HG02678 (cell line): ENCODE results near the gene ANKRD34A.
A peak's percentile ranks its signal among the peaks of the same experiment; 100 is the strongest.

ENCODE experiments used
- ATAC-seq: cut with Tn5 transposase; IDR thresholded peaks from one replicate; pipeline ENCODE4 v1.9.1; 2021; ENCODE audit warnings: mild to moderate bottlenecking, moderate library complexity; ENCODE audit not compliant: unreplicated experiment

ANKRD34A gene

DNA sequence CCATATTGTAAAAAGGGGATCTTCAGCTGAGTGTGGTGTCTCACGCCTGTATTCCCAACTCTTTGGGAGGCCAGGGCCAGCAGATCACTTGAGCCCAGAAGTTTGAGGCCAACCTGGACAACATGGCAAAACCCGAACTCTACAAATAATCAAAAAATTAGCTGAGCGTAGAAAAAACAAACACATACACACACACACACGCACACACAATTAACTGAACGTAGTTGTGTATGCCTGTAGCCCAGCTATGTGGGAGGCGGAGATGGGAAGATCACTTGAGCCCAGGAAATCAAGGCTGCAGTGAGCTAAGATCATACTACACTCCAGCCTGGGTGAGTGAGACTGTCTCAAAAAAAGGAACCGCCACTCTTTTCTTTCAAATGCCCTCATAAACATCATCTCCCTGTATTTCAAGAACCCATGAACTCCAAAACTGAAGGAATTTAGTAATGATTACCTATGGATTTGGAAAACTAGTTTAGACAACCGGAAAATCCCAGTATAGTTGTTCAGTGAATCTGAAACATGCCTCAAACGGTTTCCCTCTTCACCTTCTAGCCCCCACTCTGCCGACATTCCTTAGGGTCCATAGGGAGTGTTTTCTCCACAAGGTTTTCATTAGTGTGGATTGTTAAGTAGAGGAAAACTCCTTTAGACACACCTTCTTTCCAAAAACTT is 27.5 kb upstream of the ANKRD34A start:
- ATAC-seq: no peak

DNA sequence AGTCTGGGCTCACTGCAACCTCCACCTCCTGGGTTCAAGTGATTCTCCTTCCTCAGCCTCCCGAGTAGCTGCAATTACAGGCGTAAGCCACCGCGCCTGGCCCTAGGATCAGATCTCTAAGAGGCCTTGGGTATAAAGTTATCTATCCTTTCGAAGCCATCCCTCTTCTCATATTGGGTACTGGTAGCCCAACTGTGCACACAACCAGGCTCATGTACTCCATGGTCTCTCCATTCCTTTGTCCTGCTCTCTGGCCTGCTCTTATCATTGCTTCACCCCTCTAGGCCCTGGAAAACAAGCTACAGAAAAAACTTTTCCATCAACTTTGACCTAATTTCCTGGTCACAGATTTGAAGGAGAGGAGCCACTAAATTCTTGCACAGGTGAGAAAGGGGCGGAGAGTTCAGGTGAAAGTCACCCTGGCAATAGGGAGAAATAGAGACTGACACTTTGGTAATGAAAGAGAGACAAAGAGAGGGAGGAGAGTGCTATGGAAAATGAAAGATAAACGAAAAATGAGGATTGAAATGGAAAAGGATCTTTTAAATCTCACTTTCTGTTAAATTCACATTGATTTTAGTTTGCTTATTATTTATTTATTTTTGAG is 26.0 kb upstream of the ANKRD34A start:
- no peak for ATAC-seq

DNA sequence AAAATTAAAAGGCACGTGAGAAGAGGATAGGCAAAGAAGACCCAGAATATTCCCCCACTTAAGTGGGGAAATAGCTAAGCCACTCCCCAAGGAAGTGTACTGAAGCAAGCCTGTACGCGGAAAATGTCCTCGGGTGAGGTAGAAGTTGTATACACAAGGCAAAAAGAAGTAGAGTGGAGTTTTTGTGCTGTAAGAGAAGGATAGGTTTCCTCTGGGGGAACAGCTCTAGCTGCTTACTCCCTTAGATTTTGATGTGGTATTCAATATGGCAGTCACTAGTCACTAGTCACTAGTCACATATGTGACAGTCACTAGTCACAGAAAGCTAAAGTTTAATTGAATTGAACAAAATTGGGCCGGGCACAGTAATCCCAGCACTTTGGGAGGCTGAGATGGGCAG is 24.4 kb upstream of the ANKRD34A start:
- no peak for ATAC-seq

DNA sequence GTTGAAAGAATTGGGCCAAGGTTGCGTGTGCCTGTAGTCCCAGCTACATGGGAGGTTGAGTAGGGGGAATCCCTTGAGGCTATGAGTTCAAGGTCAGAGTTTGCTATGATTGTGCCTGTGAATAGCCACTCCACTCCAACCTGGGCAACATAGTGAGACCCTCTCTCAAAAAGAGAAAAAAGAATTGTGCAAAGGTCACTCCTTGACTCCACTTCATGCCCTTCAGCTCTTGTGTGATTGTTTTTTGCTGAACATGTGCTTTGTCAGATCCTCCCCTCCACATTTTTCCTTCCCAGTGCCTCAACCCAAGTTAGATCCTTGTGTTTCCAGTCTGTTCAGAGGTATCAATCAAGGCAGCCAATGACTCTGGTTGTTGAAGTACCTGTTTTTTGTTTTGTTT is 23.6 kb upstream of the ANKRD34A start:
- no peak for ATAC-seq

DNA sequence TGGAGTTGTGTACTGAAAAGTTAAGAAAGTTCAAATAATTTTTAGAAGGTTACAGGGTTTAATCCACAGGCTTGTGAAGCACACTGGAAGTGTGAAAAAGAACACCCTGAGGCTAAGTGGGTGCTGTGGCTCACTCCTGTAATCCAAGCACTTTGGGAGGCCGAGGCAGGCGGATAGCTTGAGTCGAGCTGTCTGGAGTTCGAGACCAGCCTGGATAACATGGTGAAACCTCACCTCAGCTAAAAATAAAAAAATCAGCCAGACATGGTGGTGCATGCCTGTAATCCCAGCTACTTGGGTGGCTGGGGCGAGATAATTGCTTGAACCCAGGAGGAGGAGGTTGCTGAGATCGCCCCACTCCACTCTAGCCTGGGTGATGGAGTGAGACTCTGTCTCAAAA is 22.2 kb upstream of the ANKRD34A start:
- ATAC-seq: no peak

DNA sequence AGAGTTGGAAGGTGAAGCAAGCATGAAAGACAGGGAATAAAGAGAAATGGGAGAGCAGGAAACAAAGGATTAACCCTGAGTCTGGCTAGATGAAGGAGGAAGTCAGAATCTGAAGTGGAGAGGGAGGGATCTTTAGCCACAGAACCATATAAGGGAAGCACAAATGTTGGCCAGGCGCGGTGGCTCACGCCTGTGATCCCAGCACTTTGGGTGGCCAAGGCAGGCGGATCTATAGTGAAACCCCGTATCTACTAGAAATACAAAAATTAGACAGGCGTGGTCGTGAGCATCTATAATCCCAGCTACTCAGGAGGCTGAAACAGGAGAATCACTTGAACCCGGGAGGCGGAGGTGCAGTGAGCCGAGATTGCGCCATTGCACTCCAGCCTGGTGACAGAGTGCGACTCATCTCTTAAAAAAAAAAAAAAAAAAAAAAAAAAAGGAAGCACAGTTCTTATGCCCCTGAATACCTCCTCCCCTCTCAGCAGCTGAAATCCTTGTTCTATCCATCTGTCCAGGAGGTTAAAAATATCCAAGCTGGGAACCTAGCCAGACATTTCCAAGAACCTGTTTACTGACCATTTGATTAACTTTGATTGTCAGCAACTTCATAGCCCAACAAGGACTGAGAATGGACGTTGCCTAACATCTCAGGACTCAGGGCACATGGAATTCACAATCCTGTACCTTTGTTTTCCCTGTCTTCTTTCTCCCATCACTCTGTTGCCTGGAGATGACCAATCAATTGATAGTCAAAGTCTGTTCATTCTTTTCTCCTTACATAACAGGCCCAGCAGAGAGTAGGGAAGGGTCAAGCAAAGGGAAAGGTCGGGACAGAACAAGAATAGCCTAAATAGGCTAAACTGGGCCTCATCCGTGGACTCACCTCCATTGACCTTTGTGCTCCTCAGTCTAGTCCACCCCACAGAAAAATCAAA is 21.4 kb upstream of the ANKRD34A start:
- ATAC-seq: no peak

DNA sequence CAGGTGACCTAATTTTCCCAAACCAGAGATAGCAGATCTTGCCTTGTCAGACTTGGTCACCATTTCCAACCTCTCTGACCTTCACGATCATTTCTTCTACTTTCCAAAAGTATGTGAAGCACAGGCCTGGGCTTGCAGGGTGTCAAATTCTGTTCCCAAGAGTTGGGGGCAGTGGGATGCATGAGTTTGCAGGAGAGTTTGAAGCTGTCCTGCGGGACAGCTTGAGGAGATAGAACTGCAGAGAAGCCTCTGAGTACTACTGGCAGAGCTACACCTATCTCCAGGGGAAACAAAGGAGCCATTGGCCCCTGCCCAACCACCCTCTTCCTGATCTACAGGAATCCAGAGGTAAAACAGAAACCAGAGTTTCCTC is 20.7 kb upstream of the ANKRD34A start:
- ATAC-seq: no peak

DNA sequence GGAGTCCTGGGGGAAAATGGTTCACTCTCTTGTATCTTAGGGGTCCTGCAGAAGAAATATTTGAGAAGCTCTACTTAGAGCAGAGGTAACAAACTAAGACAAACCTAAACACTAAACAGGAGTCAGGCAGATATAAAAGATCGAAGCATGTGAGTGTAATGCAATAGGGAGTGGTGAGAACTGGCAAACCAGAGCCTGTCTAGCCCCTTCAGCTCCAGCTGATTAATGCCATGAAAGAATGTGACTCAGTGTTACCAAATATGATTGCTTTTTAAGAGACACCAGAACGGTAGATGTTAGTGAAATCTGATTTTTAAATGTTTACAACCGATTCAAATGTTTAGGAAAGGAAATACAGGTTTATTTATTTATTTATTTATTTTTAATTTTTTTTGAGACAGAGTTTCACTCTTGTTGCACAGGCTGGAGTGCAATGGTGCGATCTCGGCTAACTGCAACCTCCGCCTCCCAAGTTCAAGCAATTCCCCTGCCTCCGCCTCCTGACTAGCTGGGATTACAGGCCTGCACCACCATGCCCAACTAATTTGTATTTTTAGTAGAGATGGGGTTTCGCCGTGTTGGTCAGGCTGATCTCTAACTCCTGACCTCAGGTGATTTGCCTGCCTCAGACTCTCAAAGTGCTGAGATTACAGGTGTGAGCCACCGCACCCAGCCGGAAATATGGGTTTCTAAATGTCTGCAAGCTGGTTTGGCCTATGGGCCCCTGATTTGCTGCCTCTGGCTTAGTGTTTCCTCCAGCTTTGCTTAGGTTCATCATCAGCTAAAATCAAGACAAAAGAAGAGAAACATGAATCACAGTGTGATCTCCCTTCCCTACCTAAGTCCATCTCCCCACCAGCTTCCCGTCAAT is 19.8 kb upstream of the ANKRD34A start:
- no peak for ATAC-seq

DNA sequence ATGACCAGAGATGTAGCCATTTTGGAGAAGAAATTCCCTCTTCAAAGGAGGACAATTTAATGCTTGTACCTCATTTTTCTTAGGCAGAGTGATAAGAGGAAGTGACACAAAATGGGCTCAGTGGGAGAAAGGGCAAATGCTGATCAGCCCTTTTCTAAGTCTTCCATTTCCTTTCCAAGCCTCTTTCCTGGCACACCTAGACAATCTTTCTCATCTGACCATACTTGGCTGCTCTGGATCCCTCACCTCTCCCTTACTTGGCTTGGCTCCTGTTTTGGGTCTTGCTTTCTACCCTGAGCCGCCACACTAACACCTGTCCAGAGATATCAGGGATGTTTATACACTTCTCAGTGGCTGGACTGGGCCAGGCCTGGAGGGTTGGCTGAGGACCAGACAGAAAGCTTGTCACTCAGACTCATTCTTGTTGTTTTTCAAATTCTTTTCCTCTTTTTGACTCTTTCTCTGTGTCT is 18.9 kb upstream of the ANKRD34A start:
- ATAC-seq: no peak

DNA sequence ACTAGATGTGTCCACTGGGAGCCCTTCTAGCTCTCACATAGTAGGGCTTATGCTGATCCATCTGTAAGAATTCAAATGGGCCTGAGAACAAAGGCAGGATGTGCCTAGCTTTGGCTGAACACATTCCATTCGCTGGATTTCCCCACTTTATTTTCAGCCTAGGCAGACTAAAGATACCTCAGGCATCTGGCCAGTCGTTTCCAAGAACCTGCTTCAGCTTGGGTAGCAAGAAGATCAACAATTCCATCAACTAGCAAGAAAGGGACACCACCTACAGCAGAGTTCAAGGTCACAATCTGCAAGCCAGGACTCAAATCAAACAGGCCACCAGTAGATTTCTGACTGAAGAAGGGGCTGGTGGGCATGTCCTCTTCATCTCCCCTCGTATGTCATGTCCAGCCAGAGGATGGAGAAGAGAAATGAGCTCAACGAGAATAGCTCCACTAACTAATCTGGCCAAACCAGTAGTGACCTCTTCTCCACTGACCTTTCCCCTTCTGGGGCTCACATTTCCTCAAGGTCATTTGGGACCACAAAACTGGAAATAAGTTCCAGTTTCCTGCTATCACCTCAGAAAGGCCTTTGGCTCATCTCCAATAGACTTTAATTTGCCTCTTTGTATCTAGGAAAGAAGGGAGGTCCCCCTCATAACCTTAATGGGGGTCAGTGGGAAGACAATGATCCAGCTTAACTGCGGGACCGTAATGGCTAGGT is 17.8 kb upstream of the ANKRD34A start:
- ATAC-seq: no peak

DNA sequence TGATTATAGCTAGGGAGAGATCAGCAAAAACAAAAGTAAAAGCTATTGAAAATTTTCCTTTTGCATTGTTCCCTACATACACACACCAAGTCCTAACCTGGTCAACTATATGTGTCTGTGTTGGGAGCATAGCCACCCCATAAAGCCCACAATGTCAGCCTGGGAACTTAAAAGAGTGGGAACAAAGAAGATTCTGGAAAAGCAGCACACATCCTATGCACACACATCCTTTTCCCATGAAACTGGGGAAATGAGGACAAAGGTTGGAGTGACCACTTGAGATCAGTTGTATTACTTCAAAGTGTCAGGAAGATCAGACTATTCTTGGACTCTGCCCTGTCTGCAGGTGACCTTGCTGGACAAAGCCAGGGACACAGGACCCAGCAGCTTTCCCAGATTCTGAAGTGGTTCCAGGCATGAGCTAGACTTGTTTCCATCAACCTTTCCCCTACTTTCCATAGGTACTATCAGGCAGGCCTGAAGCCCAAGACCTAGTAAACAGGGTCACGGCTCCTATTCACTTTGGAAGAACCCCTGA is 16.2 kb upstream of the ANKRD34A start:
- ATAC-seq: no peak

DNA sequence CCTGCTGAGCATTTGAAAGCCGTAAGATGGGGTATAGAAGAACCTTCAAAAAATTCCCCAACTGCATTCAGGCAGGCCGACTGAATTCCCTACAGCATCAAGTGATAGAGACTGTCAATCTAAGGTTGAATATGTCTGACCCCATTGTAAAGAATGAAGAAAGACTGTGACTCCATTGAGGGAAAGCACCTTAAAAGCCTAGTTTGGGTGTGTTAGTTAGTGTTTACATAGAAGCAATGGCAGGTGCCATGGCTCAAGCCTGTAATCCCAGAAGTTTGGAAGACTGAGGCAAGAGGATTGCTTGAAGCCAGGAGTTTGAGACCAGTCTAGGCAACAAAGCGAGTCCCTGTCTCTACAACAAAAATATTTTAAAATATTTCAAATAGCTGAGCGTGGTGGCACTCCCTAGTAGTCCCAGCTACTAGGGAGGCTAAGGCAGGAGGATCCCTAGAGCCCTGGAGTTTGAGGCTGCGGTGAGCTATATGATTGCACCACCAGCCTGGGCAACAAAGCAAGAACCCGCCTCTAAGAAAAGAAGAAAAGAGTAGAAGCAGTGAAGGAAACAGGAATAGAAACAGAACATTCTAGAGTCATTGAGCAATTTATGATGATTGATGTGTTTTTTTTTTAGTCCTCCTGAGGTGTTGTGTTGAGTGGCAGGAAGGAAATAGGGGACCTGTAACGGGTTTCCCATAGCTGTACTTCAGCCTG is 15.5 kb upstream of the ANKRD34A start:
- peak; percentile 18 for ATAC-seq

DNA sequence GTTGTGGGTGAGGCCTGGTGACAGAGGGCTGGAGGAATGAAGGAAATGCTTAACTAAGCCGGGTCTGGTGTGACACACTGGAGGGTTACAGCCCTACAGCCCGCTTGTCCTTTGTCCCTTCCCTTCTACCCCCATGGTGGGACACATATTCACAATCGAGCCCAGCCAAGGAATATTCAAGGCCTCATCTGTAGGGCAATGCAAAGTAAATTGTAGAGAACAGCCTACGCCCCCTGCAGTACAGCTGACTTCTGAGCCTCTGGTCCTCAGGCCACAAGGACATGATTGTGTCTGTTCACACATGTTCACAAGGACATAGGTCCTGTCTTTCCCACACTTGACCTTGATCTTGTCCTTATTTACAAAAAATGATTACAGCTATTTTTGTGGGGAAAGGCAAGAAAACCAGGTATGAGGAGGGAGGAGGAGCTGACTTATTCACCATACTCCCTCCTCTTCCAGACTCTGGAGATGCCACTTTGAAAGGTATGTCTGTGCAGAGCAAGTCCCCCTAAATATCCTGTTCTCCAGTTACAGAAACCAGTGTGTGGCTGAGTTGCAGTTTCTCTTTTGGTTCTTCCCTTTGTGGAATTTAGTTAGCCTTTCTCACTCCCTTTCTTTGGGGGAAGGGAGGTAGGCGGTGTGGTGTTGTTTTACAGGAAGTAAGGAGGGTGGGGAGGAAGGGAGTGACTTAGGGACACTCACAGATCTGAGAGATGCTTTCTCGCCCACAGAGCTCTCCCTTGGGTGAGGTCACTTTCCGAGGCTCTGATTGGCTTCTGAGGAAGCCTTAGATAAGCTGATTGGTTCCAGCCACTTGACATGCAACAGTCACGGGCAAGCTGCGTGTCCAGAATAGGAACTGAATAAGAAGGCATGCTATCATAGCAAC is 14.7 kb upstream of the ANKRD34A start:
- ATAC-seq: peak; percentile 92

DNA sequence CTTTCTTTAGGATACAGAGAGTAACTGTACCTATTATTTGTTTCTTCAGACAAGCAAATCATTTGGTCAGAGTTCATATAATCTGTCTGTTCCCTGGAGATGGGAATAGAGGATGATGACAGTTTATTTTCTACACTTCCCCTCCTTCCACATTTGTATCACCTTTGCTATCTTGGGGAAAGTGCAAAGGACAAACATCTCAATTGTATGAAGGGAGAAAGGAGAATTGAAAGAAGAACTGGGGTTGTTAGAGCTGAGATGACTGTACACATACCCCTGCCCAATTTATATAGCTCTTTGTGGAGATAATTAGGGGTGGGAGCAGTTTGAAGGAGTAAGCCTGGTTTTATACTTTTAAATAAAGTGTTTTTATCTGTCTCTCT is 14.1 kb upstream of the ANKRD34A start:
- no peak for ATAC-seq

DNA sequence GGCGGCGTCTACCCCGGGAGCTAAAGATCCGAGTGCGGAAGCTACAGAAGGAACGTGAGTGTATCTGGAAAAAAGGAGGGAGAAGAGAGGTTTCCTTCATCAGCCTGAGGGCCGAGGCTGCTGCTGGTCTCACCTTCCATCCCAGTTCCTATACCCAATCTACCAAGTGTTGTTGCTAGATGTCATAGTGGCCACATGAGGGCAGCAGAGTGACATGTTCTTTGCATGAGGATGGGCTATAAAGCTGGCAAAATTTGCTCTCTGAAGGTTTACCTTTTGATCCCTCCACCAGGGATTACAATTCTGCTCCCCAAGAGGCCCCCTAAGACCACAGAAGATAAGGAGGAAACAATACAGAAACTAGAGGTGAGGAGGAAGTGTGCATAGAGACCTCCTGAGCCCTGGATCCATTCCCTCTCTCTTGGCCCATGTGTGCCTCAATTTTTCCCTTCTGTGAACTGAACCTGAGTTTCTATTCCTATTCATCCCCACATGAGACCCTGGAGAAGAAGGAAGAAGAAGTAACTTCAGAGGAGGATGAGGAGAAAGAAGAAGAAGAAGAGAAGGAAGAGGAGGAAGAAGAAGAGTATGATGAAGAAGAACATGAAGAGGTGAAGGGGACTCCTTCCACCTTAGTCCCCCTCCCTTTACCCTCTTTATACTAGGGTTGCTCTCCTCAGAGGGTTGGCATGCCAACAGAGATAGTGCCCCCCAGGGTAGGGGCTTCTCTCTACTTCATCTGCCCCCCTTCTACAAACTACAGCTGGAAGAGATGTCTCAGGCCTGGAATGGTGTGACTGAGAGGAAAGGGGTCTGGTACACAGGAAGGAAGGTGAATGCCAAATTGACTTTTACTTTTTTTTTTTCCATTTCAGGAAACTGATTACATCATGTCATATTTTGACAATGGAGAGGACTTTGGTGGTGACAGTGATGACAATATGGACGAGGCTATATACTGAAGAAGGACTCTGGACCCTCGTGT is 13.4 kb upstream of the ANKRD34A start:
- ATAC-seq: peak; percentile 26

DNA sequence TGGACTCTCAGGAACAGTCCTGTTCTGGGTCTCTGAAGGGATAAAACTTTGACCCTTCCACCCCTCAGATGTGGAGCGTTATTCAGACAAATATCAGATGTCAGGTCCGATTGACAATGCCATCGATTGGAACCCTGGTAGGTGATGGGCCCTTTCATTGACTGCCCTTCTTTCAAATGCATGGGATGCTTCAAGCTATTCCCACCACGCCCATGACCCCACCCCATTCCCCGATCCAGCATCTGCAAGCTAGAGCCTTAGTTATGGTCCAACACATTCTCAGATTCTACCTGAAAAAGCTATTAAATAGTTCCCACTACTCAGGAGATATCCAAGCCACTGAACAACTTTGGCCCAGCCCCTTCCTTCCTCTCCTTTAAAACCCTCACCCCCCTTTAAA is 12.6 kb upstream of the ANKRD34A start:
- ATAC-seq: no peak

DNA sequence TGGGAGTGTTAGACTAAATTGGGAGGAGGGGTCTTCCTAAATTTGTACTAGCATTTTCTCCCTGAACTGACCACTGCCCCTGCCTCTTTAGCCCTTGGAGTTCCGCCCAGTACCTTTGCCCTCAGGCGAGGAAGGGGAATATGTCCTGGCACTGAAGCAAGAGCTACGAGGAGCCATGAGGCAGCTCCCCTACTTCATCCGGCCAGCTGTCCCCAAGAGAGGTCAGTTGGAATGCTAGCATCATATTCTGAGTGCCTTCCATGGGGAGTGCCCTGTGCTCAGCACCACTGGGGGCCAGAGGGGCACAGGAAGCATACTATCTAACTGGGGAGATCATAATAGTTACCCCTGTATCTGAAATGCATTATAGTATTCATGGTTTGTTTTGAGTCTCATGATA is 10.8 kb upstream of the ANKRD34A start:
- no peak for ATAC-seq
